ENCODE results near the gene GANAB. TPM values are rescaled to one million over a fixed set of nuclear protein-coding genes. Genes with fewer than 3 reads are reported as not detected.

The GANAB gene
- total and polyA plus RNA-seq, 2 donors from 2014 or later: 110 to 309 TPM

DNA sequence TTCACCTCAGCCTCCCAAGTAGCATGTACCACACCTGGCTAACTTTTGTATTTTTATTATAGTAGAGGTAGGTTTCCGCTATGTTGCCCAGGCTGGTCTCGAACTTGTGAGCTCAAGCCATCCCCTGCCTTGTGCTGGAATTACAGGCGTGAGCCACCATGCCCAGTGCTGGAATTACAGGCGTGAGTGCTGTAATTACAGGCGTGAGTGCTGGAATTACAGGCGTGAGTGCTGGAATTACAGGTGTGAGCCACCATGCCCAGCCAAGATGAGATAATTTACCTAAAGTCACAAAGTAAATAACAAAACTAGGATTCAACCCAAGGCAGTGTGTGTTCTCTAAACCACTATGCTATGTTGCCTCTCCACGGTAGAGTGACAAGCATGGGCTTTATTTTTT is 36.1 kb upstream of the GANAB start:
- Histone ChIP-seq H3K36me3 (ENCODE audit: control insufficient read depth in 2 of 3, insufficient read depth in 3 of 3, low read length in 3 of 3) (peaks cover 0 to under 1% (median 0%) of the 10 kb centered on the region in 3 donors), H3K27ac (ENCODE audit: low read depth in 2 of 2, low read length in 2 of 2) (no peak overlapping the region), H3K27me3 (ENCODE audit: control insufficient read depth, insufficient read depth, low read length) (no peaks in the 10 kb centered on the region), H3K4me1 (ENCODE audit: control insufficient read depth in 2 of 3, insufficient read depth in 2 of 3, low read depth in 1 of 3, low read length in 3 of 3) (peaks cover 0 to 8% (median 4%) of the 10 kb centered on the region in 3 donors), H3K4me3 (ENCODE audit: low read length in 3 of 3) (no peak overlapping the region), H3K9me3 (ENCODE audit: control insufficient read depth in 2 of 3, insufficient read depth in 1 of 3, low read length in 3 of 3) (no peaks in the 10 kb centered on the region), H3K9ac (ENCODE audit: low read length in 3 of 3) (no peak overlapping the region)
- intact Hi-C loops (cut with DNase I): no loop called here
- FAIRE-seq (no peak), DNase-seq (no peak)
- TF ChIP-seq, protein P1, sequence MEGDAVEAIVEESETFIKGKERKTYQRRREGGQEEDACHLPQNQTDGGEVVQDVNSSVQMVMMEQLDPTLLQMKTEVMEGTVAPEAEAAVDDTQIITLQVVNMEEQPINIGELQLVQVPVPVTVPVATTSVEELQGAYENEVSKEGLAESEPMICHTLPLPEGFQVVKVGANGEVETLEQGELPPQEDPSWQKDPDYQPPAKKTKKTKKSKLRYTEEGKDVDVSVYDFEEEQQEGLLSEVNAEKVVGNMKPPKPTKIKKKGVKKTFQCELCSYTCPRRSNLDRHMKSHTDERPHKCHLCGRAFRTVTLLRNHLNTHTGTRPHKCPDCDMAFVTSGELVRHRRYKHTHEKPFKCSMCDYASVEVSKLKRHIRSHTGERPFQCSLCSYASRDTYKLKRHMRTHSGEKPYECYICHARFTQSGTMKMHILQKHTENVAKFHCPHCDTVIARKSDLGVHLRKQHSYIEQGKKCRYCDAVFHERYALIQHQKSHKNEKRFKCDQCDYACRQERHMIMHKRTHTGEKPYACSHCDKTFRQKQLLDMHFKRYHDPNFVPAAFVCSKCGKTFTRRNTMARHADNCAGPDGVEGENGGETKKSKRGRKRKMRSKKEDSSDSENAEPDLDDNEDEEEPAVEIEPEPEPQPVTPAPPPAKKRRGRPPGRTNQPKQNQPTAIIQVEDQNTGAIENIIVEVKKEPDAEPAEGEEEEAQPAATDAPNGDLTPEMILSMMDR (IDR thresholded peaks at IDR 0.05; ENCODE audit: borderline replicate concordance, extremely low read depth, insufficient read depth): no peak

DNA sequence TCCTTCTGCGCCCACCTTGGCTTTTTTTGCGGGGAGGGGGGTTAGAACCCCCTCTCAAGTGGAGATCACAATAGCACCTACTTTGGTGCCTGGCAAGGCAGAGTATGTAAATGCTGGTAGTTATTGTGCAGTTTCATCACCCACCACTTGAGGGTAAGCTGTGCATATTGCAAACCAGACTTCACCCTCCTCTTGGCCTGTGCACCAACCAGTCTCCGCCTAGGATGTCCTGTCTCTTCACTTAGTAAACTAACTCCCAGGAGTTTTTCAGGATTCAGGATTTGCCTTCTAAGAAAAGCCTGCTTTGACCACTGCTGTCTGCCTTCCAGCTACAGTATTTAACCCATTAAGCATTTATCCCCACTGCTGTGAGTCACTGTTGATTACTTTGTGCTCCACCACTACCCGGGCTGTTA is 34.4 kb upstream of the GANAB start:
- H3K4me3 ChIP-seq (ENCODE audit: low read length in 3 of 3): no peak overlapping the region
- H3K4me1 ChIP-seq (ENCODE audit: control insufficient read depth in 2 of 3, insufficient read depth in 2 of 3, low read depth in 1 of 3, low read length in 3 of 3): peaks cover 0 to 8% (median 4%) of the 10 kb centered on the region in 3 donors
- no peak for FAIRE-seq
- H3K9me3 ChIP-seq (ENCODE audit: control insufficient read depth in 2 of 3, insufficient read depth in 1 of 3, low read length in 3 of 3): no peaks in the 10 kb centered on the region
- peak in 3 of 5 donors; percentile 43 to 74 (median 69) for DNase-seq
- H3K27me3 ChIP-seq (ENCODE audit: control insufficient read depth, insufficient read depth, low read length): no peaks in the 10 kb centered on the region
- TF ChIP-seq, protein P1 (IDR thresholded peaks at IDR 0.05; ENCODE audit: borderline replicate concordance, extremely low read depth, insufficient read depth): peak; percentile 69
- peaks cover 0 to 5% (median 0%) of the 10 kb centered on the region in 3 donors for H3K36me3 ChIP-seq (ENCODE audit: control insufficient read depth in 2 of 3, insufficient read depth in 3 of 3, low read length in 3 of 3)
- no peak overlapping the region for H3K27ac ChIP-seq (ENCODE audit: low read depth in 2 of 2, low read length in 2 of 2)
- no peak overlapping the region for H3K9ac ChIP-seq (ENCODE audit: low read length in 3 of 3)
- intact Hi-C loops (cut with DNase I): no loop called here

DNA sequence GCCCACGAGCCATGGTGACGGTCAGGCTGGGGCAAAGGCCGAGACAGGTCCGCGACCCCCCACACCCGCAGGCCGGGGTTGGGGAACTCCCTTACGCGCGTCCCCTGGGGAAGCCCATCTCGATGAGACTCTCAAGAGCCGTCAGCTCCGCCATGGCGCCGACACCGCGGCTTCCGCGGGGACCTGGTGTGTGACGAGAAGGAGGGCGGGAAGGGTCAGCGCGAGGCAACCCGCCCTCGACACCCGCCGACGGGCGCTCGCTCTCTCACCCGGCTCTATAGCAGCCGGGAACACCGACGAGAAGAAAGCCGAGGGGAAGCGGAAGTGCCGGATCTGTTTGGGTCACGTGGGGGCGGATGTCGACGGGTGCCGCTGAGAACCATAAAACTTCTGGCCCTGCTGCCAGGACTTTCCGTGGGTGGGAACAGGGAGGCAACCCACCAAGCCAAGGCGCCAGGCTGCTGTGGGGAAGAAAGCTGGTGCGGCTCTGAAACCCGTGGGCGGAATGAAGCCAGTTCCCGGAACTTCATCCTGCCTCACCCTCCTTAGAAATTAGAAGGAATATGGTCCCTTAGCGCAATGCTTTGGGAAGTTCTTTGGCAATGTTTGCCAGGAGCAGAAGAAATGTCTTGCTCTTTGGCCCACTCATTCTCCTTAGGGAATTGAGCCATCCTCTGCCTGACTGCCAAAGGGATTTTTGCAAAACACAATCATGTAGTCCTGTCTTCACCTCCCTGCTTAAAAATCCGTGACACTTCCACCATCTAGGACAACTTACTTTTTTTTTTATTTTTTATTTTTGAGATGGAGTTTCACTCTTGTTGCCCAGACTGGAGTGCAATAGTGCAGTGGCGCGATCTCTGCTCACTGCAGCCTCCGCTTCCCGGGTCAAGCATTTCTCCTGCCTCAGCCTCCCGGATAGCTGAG is 32.6 kb upstream of the GANAB start, which contains the start of gene UBXN1:
UBXN1 (minus strand) TSS at position 304 of the 927 bp plus-strand sequence; CDS start at position 154, 150 bp downstream.
- FAIRE-seq: no peak
- Histone ChIP-seq H3K36me3 (ENCODE audit: control insufficient read depth in 2 of 3, insufficient read depth in 3 of 3, low read length in 3 of 3) (peaks cover 0 to 5% (median 2%) of the 10 kb centered on the region in 3 donors), H3K9me3 (ENCODE audit: control insufficient read depth in 2 of 3, insufficient read depth in 1 of 3, low read length in 3 of 3) (no peaks in the 10 kb centered on the region), H3K27me3 (ENCODE audit: control insufficient read depth, insufficient read depth, low read length) (no peaks in the 10 kb centered on the region), H3K27ac (ENCODE audit: low read depth in 2 of 2, low read length in 2 of 2) (peak within 1 kb of the TSS; percentile 66 to 82), H3K9ac (ENCODE audit: low read length in 3 of 3) (peak within 1 kb of the TSS; percentile 74 to 90 (median 88)), H3K4me3 (ENCODE audit: low read length in 3 of 3) (peak within 1 kb of the TSS; percentile 74 to 94 (median 86)), H3K4me1 (ENCODE audit: control insufficient read depth in 2 of 3, insufficient read depth in 2 of 3, low read depth in 1 of 3, low read length in 3 of 3) (peaks cover 0 to 8% (median 4%) of the 10 kb centered on the region in 3 donors)
- DNase-seq: peak; percentile 88 to 96 (median 92)
- TF ChIP-seq, protein P1 (IDR thresholded peaks at IDR 0.05; ENCODE audit: borderline replicate concordance, extremely low read depth, insufficient read depth): no peak
- intact Hi-C loops (cut with DNase I): no loop called here

Measured in kidney (tissue), 14 donors.